Gastrocnemius medialis (tissue), 4 donors: ENCODE data around the gene SYT9.

Experiments
- CTCF ChIP-seq, 5 experiments: fragments of 450-650 bp in 3 of 5; fragments of 200-600 bp in 2 of 5; sonication (generic) in 2 of 5; IDR thresholded peaks in 4 of 5; conservative IDR thresholded peaks in 1 of 5; 1 replicate in 4 of 5; 2 replicates in 1 of 5; pipeline ENCODE4 v1.5.1; 2016 to 2019; ENCODE audit warnings: antibody characterized with exemption in 5 of 5, mild to moderate bottlenecking in 3 of 5, moderate library complexity in 3 of 5
- POLR2A ChIP-seq, 2 donors: fragments of 450-650 bp; IDR thresholded peaks; one replicate each; pipeline ENCODE4 v1.6.1; 2017; ENCODE audit warnings: antibody characterized with exemption in 2 of 2, mild to moderate bottlenecking in 2 of 2, moderate library complexity in 2 of 2

DNA sequence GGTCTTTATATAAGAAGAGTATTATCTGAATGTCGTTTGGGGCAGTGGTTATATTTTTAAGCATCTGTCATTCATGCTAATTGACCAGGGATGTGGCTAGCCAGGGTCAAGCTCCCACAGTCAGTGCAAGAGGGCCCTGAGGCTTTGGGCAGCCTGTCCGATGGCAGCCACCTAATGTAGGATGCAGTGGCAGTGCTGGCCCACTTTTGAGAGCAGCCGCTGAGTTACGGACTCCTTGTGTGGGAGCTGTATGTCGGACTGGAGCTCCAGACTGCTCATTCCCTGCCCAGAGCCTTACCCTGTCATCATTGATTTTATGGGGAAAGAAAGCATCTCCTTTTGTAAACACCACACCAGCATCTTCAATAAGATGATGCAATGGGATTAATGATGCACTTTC, 99.5 kb downstream of the SYT9 start:
- TF ChIP-seq CTCF (IDR thresholded peaks at IDR 0.05 in 4 of 5, conservative IDR thresholded peaks at IDR 0.05 in 1 of 5) (no peak), POLR2A (IDR thresholded peaks at IDR 0.05) (no peak)
